H1 (cell line): ENCODE data around the gene SLC6A12. TPM values are rescaled to one million over a fixed set of nuclear protein-coding genes. Genes with fewer than 3 reads are reported as not detected.

Experiments used
- RFX5 ChIP-seq: IDR thresholded peaks from 2 replicates; pipeline ENCODE4 v1.6.1; 2011; ENCODE audit warnings: low read depth, low read length, improper control_type of control experiment, borderline replicate concordance
- SP2 ChIP-seq: IDR thresholded peaks from 2 replicates; pipeline ENCODE4 v1.6.1; 2012; ENCODE audit warnings: mild to moderate bottlenecking, low read length, inconsistent platforms
- polyA plus RNA-seq, 7 experiments: library from polyadenylated mRNA; depleted of rRNA in 3 of 7; stranded (reverse) in 5 of 7; unstranded in 2 of 7; fragments of >200 nt in 5 of 7; fragments of 200-250 nt in 2 of 7; gene quantifications; 1 replicate in 5 of 7; 2 replicates in 1 of 7; 4 replicates in 1 of 7; pipeline versions ENCODE4 v1.2.1 to v1.2.3, GENCODE V29; 2011 to 2013; ENCODE audit warnings: missing spikeins in 2 of 7, mixed read lengths in 2 of 7
- total RNA-seq: library from RNA; stranded (reverse); fragmentation: NEBNext Ultra II Directional; extraction: Animal tissue kit (Norgen Biotek cat#: 25700); gene quantifications from 2 replicates; pipeline ENCODE4 v1.2.1, GENCODE V29; 2021

SLC6A12 gene
- total and polyA plus RNA-seq, 2 of the 8 experiments (the other 6 are each of a cell fraction or from before 2014, with no cell fraction given): 0.70 to 1.1 TPM

DNA sequence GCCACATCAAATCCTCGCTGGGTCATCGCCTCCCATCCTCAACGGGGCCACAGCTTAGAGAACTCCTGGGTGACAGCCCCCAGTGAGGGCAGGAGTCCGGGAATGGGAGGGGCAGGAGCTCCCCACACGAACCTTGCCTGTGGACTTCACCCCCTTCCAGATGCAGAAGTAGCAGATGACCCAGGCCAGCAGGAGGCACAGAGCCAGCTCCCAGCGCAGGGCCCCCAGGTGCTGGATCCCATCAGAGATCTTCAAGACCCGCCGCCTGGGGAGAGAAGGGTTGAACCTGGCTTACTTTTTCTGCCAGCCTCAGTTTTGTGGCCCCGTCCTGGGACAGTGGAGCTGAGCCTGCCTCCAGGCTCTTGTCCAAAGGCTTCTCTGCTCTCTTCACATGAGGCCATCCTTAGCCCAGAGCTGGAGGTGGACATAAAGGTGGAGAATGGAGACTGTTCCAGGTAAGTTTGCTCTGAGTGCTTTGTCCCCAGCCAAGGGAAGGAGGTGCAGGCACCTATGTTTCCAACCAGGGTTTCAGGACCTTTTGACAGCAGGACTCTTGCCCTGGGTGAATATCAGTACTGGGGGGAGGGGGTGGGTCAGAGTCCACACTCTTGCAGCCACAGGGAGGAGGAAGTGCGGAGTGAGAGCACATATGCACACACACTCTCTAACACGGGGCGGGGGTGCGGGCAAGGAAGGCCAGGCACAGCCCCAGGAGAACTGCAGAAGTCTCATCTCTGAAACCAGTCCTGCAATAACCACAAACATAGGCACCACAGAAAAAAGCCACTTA is 23.3 kb upstream of the SLC6A12 start (continued):
- TF ChIP-seq RFX5 (no peak), SP2 (no peak)
